ENCODE measurements around the gene RCE1.

GRCh38 chr11:66850235-66850587 lies 7.0 kb downstream of the RCE1 start:
- TF ChIP-seq EZH2 (IDR thresholded peaks at IDR 0.05) (no peak), POLR2AphosphoS5 (IDR thresholded peaks at IDR 0.05; ENCODE audit: borderline replicate concordance, low read depth, low read length) (no peak), FOXP2 (optimal IDR thresholded peaks at IDR 0.05; ENCODE audit: control extremely low read depth, extremely low read length, insufficient read depth) (no peak)

All from SK-N-MC (cell line).